ENCODE measurements around the gene PROCR.
"Not testable (repeated sequence)": the region's sequence is repeated elsewhere in the genome, so short reads cannot be mapped to it uniquely, and the experiment has no call there.

DNA sequence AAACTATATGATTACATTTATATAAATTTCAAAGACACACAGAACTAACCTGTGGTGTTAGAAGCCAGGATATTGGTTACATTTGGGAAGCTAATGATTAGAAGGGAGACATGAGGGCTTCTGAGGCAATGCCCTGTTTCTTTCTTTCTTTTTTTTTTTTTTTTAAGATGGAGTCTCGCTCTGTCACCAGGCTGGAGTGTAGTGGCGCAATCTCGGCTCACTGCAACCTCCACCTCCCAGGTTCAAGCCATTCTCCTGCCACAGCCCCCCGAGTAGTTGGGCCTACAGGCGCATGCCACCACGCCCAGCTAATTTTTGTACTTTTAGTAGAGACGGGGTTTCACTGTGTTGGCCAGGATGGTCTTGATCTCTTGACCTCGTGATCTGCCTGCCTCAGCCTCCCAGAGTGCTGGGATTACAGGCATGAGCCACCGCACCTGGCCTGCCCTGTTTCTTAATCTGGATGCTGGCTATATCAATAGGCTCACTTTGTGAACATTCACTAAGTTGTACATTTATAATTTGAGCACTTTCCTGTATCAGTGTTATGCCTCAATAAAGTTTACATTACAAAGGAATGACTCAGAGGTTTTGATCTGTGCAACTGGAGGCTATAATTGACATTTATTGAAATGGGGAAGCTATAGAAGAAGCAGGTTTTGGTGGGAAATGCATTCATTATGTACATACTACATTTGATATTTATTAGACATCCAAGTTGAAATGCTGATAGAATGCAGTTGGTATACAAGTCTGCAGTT, 21.3 kb downstream of the PROCR start:
- TF ChIP-seq, protein P1, sequence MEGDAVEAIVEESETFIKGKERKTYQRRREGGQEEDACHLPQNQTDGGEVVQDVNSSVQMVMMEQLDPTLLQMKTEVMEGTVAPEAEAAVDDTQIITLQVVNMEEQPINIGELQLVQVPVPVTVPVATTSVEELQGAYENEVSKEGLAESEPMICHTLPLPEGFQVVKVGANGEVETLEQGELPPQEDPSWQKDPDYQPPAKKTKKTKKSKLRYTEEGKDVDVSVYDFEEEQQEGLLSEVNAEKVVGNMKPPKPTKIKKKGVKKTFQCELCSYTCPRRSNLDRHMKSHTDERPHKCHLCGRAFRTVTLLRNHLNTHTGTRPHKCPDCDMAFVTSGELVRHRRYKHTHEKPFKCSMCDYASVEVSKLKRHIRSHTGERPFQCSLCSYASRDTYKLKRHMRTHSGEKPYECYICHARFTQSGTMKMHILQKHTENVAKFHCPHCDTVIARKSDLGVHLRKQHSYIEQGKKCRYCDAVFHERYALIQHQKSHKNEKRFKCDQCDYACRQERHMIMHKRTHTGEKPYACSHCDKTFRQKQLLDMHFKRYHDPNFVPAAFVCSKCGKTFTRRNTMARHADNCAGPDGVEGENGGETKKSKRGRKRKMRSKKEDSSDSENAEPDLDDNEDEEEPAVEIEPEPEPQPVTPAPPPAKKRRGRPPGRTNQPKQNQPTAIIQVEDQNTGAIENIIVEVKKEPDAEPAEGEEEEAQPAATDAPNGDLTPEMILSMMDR (IDR thresholded peaks at IDR 0.05; ENCODE audit: insufficient read depth, low read depth, low read length), result not testable (repeated sequence)
- TF ChIP-seq EZH2 (IDR thresholded peaks at IDR 0.05; ENCODE audit: insufficient read depth, low read length), result not testable (repeated sequence)
